GM21447 (cell line): ENCODE measurements around the gene ANKMY1.

ENCODE experiments used
- ATAC-seq: cut with Tn5 transposase; IDR thresholded peaks from one replicate; pipeline ENCODE4 v1.9.1; 2021; ENCODE audit not compliant: unreplicated experiment

ANKMY1 gene

DNA sequence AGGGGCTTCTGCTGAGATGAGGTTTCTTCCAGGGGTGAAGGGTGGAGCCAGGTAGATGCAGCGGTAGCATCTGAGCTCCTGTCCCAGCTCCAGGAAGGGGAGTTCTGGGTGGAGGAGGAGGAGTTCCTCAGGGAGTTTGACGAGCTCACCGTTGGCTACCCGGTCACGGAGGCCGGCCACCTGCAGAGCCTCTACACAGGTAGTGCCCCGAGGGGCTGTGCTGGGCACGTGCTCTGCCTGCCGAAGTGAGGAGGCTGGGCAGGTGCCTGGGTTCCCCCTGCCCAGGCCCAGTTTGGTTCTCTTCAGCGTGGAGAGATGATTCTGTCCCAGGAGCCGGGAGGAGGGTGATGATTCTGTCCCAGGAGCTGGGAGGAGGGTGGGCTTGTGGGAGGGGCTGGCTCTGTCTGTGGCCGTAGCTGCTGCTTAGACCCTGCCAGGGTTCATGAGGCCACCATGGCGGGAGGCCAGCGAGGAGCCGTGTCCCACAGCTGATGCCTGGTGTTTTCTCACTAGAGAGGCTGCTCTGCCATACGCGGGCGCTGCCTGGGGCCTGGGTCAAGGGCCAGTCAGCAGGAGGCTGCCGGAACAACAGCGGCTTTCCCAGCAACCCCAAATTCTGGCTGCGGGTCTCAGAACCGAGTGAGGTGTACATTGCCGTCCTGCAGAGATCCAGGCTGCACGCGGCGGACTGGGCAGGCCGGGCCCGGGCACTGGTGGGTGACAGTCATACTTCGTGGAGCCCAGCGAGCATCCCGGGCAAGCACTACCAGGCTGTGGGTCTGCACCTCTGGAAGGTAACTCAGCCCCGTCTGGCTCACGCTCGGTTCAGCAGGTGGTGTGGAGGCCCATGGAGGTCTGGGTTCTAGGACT lies 37.0 kb upstream of the ANKMY1 start:
- no peak for ATAC-seq

DNA sequence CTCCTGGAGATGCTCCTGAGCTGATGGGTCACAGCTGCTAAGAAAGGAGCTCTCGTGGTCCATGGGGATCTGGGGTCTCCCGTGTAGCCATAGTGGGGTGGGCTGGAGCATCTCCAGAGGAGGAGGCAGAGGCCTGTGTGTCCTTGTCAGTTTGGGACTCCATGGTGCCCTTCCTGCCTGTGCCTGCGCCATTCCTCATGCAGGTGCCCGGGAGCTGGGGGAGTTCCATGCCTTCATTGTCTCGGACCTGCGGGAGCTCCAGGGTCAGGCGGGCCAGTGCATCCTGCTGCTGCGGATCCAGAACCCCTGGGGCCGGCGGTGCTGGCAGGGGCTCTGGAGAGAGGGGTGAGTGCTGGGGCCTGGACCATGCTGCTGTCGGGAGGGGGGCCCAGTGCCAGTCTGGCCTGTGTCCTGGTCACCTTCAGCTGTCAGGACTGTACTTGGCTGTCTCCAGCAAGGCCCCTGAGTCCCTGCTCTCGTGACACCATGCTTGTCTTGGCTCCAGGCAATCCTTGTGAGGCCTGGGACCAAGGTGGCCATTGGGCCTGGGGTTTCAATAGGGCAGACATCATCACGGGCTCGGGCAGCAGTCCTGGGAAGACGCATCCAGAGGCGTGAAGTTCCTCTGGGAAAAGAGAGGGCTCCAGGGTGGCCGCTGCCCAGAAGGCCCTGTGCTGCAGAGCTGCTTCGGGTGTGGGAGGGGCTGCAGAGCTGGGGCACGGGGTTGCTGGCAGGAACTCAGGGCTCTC lies 36.1 kb upstream of the ANKMY1 start:
- no peak for ATAC-seq

DNA sequence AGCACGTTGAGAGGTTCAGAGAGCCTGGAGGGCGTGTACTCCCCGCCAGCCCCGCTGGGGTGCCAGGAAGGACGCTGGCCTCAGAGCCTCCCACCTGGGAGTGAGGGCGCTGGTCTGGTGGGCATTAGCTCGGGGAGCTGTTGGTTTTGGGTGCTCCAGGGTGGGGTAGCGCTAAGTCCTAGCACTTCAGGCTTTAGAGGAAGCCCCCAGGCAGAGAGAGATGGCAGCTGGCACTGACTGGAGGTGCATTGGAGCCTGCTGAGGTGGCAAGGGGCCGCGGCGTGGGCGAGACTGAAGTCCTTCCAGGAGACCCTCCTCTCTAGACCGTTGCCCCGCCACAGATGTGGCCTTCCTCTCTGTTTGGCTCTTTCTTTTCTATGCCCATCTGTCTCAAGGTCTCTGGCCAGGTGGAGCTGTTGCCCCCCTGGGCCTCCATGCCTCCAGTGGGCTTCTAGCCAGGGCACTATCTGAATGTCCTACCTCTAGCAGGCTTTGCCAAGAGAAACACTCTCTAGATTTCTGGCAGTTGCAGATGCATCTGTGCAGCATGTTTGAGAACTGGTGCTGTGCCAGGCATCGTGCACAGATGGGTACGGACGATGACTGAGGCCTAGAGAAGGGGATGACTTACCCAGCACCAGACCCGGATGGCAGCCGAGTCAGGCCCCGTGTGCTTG lies 35.4 kb upstream of the ANKMY1 start:
- no peak for ATAC-seq

DNA sequence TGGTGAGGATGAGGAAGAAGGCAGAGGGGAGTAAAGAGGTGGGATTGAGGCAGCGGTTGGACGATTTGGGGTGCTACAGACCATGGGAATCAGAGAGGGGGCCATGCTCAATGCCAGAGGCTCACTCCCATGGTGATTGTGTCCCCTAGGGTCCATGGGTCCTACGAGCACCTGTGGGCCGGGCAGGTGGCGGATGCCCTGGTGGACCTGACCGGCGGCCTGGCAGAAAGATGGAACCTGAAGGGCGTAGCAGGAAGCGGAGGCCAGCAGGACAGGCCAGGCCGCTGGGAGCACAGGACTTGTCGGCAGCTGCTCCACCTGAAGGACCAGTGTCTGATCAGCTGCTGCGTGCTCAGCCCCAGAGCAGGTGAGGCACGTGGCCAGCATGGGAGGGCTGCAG lies 34.0 kb upstream of the ANKMY1 start:
- no peak for ATAC-seq

DNA sequence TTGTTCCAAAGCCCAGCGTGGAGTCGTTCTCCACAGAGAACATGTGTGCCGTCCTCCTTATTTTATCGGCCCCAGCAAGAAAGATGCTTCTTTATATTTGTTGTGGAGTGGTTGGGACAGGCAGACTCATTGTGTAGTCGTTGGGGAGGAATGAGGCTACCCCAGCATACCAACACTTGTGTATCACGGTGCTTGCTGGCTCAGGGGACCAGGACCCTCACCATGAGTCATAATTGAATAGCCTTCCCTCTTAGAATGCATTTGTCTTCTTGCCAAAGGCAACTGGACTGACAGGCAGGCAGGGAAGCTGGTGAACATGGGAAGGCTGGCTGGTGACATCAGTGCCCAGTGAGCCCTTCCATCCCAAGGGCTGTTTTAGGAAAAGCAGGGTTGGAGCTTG lies 33.4 kb upstream of the ANKMY1 start:
- ATAC-seq: no peak

DNA sequence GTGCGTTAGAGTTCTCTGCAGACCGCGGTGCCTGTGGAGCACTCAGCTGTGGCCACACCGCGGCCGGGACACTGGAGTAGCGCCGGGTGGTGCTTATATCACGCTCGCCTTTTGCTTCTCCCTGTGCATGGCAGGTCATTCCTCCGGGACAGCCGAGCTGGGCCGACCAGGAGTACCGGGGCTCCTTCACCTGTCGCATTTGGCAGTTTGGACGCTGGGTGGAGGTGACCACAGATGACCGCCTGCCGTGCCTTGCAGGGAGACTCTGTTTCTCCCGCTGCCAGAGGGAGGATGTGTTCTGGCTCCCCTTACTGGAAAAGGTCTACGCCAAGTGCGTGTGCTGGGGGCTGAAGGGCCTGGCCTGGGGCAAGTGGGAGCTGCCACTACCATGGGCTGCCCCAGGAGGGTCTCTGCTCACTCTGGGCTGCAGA lies 32.9 kb upstream of the ANKMY1 start:
- ATAC-seq: no peak

DNA sequence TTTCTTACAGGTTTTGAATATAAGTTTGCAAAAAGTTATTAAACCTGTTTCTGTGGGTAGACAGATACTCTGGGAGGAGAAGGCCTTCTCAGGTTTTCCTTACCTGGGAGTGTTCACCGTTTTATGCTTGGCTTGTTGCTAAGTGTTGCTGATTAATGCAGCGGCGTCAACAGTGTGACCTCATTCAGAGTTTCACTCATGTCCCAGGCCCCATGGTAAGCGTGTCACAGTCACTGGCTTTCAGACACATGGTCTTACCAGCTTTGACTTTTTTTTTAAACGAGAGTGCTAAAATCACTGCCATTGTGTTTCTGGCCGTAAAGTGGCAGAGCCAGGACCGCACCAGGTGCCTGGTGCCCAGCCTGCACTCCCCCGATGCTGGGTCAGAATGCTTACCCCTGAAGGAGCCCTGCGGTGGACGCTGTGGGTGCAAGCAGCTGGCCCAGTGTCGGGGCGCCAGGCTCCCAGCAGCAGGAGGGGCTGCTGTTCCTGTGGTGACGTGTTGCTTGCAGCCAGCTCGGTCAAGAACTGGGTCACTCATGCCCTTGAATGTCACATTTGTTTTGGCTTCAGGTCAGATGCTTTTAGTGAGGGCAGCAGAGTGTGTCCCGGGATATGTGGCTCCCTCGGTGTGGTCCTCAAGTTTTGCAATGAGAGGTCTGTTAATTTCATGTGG lies 32.2 kb upstream of the ANKMY1 start:
- no peak for ATAC-seq

DNA sequence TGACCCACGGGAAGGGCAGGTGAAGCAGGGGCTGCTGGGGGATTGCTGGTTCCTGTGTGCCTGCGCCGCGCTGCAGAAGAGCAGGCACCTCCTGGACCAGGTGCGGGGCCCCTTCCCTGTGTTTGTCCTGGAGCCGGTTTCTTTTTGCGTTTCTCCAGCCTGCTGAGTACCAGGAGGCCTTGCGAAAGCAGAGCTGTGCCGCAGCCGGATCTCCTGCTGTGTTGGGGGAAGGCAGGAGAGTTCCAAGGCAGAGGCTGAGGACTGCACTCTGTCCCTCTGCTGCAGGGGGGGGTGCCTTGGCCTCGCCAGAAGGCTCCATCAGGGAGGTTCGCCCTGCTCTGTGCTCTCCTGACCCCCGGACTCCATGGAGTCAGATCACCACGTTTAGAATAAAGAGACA lies 31.6 kb upstream of the ANKMY1 start:
- no peak for ATAC-seq

DNA sequence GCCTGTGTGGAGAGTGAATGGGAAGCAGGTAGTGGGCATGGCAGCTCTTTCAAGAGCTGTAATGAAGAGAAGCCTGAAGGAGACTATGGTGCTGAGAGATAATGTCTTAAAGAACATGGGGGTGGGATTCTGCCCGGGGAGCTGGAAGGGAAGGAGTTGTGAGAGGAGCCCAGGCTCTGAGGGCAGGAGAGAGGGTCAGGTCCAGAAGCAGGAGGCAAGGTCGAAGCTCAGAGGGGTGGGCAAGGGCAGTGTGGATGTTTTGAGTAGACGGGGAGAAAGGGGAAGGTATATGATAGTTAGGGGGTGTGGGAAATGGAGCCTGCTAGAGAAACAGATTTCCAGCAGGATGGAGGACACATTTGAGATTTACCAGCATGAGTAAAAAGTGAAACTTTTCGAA lies 30.9 kb upstream of the ANKMY1 start:
- ATAC-seq: no peak

DNA sequence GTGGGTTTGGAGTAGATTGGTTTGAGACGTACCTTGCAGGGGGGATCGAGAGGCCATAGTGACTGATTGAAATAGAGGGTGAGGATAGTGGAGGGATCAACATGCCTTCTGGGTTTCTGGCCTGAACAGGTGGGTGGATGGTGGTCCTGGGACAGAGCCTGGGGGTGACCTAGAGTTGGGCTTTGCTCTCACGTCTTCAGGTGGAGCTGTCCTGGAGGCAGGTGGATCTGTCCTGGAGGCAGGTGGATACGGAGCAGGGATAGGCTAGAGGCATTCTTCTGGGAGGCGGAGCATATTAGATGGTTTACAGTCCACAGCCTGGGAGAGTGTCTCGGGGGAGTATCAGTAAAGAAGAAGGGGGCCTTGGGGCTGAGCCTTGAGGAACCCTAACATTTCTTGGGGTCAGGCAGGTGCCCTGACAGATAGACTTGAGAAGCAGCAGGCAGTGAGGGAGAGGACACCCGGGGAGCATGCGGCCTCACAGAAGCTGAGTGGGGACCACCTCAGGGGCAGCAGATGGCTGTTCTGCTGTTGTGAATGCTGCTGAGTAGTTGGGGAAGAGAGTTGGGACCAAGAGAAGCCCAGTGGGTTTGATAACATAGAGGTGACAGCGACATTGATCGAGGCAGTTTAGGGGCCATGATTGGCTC lies 30.3 kb upstream of the ANKMY1 start:
- no peak for ATAC-seq

DNA sequence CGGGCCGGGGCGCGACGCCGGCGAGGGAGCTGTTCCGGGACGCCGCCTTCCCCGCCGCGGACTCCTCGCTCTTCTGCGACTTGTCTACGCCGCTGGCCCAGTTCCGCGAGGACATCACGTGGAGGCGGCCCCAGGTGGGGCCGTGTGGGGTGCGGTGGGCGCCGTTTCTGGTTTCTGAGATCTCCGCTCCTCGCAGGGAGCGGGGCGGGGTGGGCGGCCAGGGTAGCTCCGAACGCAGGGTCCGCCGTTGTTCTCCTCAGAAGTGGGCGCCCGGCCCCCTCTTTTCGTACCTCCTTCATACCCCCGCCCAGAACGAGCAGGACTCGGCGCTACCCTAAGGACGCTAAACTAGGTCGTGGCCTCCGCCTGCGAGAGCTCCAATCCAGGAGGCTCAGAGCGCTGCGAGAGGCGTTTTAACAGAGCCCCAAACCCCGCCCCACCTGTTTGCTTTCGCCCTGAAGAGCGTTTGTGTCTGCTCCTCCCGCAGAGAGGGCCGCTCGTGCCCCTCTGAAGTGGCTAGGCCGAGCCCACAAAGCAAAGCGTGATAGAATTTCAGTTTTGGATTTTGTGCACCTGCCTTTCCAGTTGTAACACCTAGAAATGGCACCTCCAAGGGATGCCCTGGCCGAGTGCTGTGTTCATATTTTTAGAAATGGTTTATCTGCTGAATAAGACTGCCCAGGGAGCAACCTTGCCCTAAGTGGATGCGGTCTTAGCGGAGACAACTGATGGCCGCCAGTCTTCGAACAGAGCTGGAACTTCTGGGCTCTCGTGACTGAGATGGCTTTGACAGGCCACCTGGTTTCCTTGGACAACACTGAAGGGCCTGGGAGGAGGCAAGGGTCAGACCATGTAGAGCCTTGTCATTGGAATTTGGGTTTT lies 29.4 kb upstream of the ANKMY1 start:
- ATAC-seq: no peak

DNA sequence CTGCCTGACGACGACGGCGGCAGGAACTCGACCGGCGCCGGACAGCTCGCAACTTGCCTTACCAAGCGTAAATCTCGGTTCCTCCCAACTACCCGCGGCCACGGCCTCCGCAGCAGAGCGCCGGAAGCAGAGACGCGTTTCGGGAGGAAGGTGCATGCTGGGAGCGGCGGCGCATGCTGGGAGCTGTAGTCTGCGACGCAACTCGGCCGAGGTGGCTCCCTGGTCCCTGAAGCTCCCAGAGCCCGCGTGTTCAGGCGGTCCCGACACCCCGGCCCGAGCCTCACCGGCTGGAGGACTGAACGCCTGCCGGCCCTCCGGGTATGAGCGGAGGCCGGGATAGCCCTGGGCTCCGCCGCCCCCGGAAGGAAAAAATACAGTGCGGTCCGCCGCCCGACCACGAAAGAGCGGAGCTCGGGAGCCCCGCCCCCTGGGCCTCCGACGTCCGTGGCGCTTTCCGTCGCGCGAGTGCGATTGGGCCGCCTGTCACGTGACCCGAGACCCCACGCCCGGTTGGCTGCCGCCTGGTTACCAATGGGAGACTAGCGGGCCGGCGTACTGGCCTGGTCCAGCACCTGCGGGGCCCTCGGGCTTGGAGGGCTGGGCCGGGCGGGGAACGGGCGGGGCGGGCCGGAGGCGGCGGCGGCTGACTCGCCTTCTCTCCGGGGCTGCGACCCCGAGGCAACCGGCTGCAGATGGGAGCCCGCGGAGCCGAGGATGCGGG lies 28.6 kb upstream of the ANKMY1 start, which contains the start of gene CAPN10:
Gene CAPN10, plus strand, starts transcription at position 537 of the 721 bp plus-strand sequence. Its CDS starts 178 bp downstream, at position 715.
- peak; percentile 52 for ATAC-seq

DNA sequence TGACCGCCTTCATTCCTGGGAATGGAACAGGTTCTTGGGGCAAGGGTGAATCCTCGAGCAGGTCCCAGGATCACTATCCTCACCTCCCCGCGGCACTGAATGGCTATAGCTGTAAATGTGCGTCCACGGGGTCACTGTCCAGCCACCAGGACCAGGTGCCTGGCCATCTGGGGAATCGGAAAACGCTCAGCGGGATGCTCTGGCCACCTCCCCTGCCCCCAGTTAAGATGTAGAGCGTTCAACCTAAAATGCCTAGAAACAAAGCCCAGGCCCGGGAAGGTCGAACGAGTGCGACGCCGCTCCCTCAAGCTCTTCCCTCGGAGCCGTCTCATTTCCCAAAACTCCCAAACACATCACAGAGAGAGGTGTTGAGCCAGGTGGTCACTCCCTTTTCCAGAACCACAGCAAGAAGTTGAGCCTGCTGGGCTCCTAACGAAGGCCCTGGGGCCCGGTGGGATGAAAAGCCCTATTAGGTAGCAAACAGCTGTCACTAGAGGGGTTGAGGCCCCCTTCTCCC lies 28.0 kb upstream of the ANKMY1 start:
- no peak for ATAC-seq

DNA sequence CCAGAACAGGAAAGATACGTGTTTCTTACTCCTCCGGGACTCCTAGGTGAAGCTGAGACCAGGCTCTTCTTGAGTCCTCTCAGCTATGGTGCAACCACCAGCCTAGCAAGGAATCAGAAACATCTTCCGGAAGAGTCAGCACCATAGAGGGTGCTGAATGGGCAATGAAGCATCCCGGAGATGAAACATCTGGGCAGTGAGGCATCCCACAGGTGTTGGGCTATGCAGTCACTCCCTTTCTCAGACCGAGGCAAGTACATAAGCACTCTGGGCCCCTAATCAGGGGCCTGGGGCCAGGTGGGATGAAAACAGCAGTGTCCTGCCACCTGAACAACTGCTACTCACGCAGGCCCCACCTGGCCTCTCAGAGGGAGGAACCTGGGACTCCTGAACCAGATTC lies 27.3 kb upstream of the ANKMY1 start:
- ATAC-seq: peak; percentile 33

DNA sequence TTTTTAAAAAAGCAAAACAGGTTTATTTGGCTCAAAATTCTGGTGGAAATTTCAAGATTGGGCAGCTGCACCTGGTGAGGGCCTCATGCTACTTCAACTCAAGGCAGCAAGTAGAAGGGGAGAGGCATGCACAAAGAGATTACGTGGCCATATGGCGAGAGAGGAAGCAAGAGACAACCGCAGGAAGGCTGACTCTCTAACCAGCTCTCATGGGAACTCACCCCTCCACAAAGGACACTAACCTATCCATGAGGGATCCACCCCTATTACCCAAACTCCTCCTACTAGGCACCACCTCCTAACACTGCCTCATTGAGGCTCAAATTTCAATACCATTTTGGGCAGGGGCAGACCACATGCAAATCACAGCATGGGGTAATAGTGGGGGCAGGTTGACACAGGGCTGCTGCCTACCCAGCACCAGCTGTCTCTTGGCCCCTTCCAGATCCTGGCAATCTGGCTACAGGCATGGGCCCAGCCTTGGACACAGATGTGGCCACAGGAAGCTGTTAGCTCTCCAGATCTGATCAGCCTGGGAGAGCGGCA lies 26.8 kb upstream of the ANKMY1 start:
- peak; percentile 61 for ATAC-seq

DNA sequence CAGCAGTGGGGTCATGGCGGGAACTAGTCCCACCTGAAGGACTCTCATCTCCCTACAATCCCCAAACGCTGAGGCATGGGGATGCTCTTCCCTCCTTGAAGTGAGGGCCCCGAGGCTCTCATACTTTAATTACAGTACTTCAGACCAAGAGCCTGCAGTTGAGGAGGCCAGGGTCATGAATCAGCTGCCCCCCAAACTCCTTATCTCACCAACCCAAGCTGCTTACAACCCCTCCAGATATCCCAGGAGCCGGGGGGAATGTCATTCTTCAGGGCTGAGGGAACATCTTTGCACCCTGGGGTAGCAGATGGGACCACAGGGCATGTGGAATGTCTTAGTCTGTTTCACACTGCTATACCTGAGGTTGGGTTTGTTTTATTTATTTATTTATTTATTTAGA lies 26.0 kb upstream of the ANKMY1 start:
- ATAC-seq: no peak

DNA sequence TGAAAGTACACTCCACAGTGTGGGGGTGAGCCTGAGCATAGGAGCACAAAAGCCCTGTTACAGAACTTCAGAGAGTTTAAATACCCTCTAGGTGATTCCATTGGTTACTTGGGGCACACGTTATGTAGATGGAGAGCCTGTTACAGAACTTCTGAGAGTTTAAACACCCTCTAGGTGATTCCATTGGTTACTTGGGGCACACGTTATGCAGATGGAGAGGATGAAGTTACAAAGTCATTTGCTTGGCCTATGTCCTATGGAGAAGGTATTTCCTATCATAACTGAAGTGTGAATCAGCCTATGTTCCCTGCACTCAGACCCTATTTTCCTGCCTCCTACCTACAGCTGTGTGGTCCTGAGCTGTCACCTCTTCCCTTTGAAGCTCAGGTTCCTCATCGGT lies 25.0 kb upstream of the ANKMY1 start:
- no peak for ATAC-seq

DNA sequence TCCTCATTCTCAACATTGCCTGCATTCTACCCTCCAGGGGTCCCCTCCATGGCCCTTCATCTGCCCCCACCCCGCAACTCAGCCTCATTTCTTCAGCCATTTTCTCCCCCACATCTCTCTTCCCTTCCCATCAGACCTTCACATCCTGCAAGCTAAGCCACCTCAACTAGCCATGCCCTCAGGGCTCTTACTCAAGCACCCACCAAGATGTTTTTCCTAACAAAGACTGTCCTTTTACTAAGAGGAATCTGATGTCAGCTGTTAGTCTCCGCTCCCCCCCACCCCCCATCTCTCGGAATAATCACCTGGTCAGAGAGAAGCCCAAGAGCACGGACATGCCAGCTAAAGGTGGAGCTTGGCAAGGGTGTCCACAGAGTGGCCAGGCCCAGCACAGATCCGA lies 24.0 kb upstream of the ANKMY1 start:
- ATAC-seq: no peak
